HG02884 (cell line): Measurements from ENCODE around the gene SGSH.
"Not testable (repeated sequence)": the region's sequence is repeated elsewhere in the genome, so short reads cannot be mapped to it uniquely, and the experiment has no call there.

Experiments
- ATAC-seq: cut with Tn5 transposase; IDR thresholded peaks from one replicate; pipeline ENCODE4 v1.9.1; 2021; ENCODE audit warnings: mild to moderate bottlenecking, moderate library complexity; ENCODE audit not compliant: unreplicated experiment

SGSH gene

GRCh38 chr17:80220054-80220735, at the start of gene SGSH, which contains the start of gene SLC26A11:
Gene SGSH (minus strand): TSS chr17:80220333. CDS start chr17:80220313, 20 bp downstream.
Gene SLC26A11 (plus strand): TSS chr17:80220427. CDS start chr17:80221561, 1,134 bp downstream.
- ATAC-seq, result no peak

- ATAC-seq, result no peak
Measured at GRCh38 chr17:80269405-80269807, 49.3 kb upstream of the SGSH start.

DNA sequence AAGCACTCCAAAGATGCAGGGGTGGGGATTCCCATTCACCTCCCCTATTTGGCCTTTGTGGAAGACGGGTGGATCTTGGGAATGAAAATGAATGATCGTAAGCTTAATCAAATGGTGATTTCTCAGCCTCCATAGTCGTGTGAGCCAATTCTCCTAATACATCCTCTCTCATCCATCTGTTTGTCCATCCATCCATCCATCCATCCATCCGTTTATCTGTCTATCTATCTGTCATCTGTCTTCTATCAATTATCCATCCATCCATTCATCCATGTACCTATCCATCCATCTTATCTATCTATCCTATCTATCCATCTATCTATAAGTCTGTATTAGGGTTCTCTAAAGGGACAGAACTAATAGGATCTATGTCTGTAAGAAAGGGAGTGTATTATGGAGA, 48.3 kb upstream of the SGSH start:
- no peak for ATAC-seq

DNA sequence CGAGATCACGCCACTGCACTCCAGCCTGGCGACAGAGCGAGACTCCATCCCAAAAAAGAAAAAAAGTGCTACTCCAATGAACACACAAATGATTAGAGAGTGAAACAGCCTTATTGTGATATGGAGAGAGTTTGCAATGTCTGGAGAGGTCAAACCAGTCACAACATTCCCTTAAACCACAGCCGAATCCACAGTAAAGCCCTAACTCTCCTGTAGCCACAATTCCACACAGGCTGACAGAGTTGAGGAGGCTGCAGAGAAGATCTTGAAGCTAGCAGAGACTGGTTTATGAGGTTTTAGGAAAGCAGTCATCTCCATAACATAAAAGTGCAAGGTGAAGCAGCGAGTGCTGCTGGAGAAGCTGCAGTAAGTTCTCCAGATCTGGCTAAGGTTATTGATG, 47.3 kb upstream of the SGSH start:
- ATAC-seq, result no peak

- ATAC-seq, result no peak
Measured at GRCh38 chr17:80265205-80266068, 45.3 kb upstream of the SGSH start.

DNA sequence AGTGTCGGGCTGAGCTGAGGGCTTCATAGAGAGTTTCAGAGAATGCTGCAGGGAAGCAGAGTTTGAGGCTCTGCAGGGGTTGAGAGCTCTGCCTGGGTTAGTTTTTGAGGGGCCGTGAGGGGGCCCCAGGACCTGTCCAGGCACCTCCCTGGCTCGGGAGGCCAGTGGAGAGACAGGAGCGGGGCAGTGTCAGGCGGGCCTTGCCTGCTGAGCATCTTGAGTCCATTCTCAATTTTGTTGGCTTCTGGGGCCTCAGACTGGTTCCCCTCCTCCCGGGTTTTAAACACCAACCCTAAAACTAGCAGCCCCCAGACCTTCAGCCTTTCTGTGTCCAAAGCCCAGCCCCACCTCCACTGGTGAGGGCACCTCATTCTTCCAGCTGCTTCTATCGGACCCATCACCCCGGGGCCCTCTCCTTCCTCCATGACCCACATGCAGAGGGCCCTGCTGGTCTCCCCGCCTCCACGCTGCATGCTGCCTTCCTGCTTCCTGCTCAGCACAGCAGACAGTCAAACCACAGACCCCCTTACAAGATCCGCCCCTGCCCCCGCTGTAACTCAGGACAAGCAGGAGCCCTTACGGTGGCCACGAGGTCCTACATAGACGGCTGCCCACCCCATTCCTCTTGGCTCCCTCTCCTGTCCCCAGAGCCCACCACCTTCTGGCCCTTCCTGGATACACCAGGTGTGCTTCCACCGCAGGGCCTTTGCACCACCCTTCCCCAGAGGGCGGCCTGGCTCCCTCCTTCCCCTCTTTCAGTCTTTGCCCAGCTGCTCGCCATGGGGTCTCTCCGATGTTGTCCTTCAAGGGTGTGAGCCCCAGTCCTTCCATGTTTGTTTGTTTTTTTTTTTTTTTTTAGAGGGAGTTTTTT, 44.3 kb upstream of the SGSH start:
- ATAC-seq, result no peak

- ATAC-seq, result peak; percentile 34
Measured at GRCh38 chr17:80263253-80264204, 43.4 kb upstream of the SGSH start.

DNA sequence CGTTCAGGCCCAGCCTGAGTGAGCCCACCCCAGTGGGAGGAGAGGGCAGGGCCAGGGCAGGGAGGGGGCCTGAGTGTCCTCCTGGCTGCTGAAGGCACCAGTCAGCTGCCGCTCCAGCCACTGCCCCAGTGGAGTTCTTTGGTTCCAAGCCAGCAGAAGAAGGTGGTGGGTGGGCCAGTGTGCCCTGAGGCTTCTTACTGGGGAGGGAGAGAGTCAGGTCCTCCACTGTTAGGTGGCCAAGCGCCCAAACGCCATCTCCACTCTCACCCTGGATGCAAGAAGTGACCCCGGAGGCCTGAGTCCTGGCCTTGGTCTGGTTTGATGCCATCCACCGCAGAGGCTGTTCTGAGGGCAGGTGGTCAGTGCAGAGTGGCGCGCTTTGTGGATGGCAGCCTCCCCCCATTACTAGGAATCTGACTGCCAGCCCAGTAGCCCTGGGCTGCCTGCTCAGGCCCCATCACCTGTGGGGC, 42.7 kb upstream of the SGSH start:
- no peak for ATAC-seq

DNA sequence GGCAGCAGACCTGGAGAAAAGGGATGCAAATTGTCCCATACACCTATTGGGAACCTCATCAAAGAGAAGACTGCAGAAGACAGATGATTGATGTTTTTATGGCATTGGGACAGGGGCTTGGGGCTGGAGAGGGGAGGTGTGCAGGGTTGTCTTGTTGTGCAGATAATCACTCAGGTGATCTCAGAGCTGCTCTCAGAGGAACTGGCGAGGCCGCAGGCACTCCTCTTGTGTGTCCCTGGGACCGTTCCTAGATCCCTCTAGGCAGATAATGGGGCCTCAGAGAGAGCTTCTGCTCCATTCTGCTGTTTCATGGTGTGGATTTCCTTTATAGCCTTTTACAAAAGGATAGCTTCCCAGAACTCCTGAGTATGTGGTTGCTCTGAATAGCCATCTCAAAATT, 42.2 kb upstream of the SGSH start:
- ATAC-seq, result no peak

- no peak for ATAC-seq
Measured at GRCh38 chr17:80261895-80262279, 41.8 kb upstream of the SGSH start.

- ATAC-seq, result no peak
Measured at GRCh38 chr17:80261159-80261894, 41.2 kb upstream of the SGSH start.

DNA sequence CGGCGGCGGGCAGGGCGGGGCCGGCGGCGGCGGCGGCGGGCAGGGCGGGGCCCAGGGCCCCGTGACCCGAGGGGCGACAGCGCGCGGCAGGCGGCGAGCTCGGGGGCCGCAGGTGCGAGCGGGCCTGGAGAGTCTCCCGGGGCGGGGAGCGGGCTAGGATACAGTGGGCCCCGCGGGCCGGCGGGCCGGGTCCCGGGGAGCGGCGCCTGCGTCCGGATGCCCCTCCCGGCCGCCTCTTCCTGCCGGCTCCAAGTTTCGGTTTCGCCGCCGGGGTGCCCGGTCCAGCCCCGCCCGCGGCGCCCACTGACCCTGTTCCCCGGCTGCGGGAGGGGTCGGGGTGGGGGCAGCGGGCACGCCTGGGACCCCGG, 40.6 kb upstream of the SGSH start, which contains the start of gene RNF213:
TSS of gene RNF213 (plus strand) at position 62 of the 368 bp plus-strand sequence. CDS start 2,830 bp downstream, outside the sequence.
- ATAC-seq, result no peak

DNA sequence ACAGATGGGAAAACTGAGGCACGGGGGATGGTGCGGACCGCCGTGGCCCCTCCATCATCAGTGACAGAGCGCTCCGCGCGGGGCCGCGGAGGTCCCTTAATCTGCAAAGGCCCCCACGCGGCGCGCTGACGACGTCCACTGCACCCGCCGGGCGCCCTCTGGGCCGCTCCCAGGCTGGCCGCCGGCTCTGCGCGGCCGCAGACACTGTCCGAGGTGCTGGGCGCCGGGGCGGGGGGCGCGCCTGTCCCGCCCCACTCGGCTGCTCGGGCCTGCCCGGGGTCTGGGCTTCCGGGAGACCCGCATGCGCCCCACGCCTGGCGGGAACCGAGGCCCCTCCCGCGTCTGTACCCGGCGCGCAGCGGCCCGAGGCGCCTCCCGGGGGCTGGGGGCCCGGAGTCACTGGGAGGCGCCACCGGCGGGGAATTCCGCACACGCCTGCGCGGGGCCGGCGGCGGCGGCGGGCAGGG, 40.0 kb upstream of the SGSH start:
- no peak for ATAC-seq

- no peak for ATAC-seq
Measured at GRCh38 chr17:80259457-80260068, 39.4 kb upstream of the SGSH start.

GRCh38 chr17:80258296-80258695, 38.2 kb upstream of the SGSH start:
- not testable (repeated sequence) for ATAC-seq

- no peak for ATAC-seq
Measured at GRCh38 chr17:80257716-80258213, 37.6 kb upstream of the SGSH start.

DNA sequence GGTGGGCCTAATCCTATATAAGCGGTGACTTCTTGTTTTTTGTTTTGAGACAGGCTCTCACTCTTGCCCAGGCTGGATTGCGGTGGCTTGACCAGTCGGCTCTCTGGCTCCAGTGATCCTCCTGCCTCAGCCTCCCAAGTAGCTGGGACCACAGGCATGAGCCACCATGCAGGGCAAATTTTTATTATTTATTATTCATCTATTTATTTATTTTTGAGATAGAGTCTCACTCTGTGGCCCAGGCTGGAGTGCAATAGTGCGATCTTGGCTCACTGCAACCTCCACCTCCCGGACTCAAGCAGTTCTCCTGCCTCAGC, 35.9 kb upstream of the SGSH start:
- no peak for ATAC-seq

- no peak for ATAC-seq
Measured at GRCh38 chr17:80254396-80255251, 34.5 kb upstream of the SGSH start.
